Measurements from ENCODE around the gene EML5. TPM values are rescaled to one million over a fixed set of nuclear protein-coding genes. Genes with fewer than 3 reads are reported as not detected.

Gene EML5
- total and polyA plus RNA-seq, 7 experiments from 2014 or later: 0.40 to 6.4 (median 3.3) TPM

GRCh38 chr14:88835661-88836060, 42.9 kb upstream of the EML5 start:
- ATAC-seq (no peak), DNase-seq (no peak)
- POLR2A ChIA-PET: no interaction called here
- intact Hi-C loops (cut with micrococcal nuclease): no loop called here
- peaks cover 0 to 2% (median 0%) of the 10 kb centered on the region in 7 donors for H3K4me1 Mint-ChIP-seq
- Histone ChIP-seq H3K36me3 (ENCODE audit: control insufficient read depth in 2 of 3, insufficient read depth in 3 of 3, low read length in 3 of 3) (no peaks in the 10 kb centered on the region), H3K4me3 (ENCODE audit: low read length) (no peak overlapping the region), H3K27ac (ENCODE audit: low read depth, low read length) (no peak overlapping the region), H3K9me3 (ENCODE audit: control insufficient read depth in 2 of 3, low read length in 3 of 3) (no peaks in the 10 kb centered on the region), H3K27me3 (ENCODE audit: control insufficient read depth in 2 of 2, insufficient read depth in 2 of 2, low read length in 2 of 2) (no peaks in the 10 kb centered on the region), H3K4me1 (ENCODE audit: control insufficient read depth in 2 of 2, insufficient read depth in 2 of 2, low read length in 2 of 2) (no peaks in the 10 kb centered on the region)
- no peak overlapping the region for H3K27ac Mint-ChIP-seq
- no peaks in the 10 kb centered on the region for H3K9me3 Mint-ChIP-seq
- CTCF ChIA-PET: no interaction called here
- peaks cover 0 to 5% (median 0%) of the 10 kb centered on the region in 5 donors for H3K36me3 Mint-ChIP-seq
- H3K4me3 Mint-ChIP-seq: no peak overlapping the region
- H3K27me3 Mint-ChIP-seq: peaks cover 0 to 23% (median 12%) of the 10 kb centered on the region in 5 donors

GRCh38 chr14:88834883-88835431, 42.2 kb upstream of the EML5 start:
- no peaks in the 10 kb centered on the region for H3K4me1 ChIP-seq (ENCODE audit: control insufficient read depth in 2 of 2, insufficient read depth in 2 of 2, low read length in 2 of 2)
- peaks cover 0 to 23% (median 12%) of the 10 kb centered on the region in 5 donors for H3K27me3 Mint-ChIP-seq
- peaks cover 0 to 3% (median 0%) of the 10 kb centered on the region in 7 donors for H3K4me1 Mint-ChIP-seq
- no peak for ATAC-seq
- DNase-seq: no peak
- H3K9me3 Mint-ChIP-seq: no peaks in the 10 kb centered on the region
- no peak overlapping the region for H3K27ac ChIP-seq (ENCODE audit: low read depth, low read length)
- H3K27ac Mint-ChIP-seq: no peak overlapping the region
- no peak overlapping the region for H3K4me3 ChIP-seq (ENCODE audit: low read length)
- ChIA-PET POLR2A (no interaction called here), CTCF (no interaction called here)
- no peak overlapping the region for H3K4me3 Mint-ChIP-seq
- H3K9me3 ChIP-seq (ENCODE audit: control insufficient read depth in 2 of 3, low read length in 3 of 3): no peaks in the 10 kb centered on the region
- no peaks in the 10 kb centered on the region for H3K36me3 ChIP-seq (ENCODE audit: control insufficient read depth in 2 of 3, insufficient read depth in 3 of 3, low read length in 3 of 3)
- intact Hi-C loops (cut with micrococcal nuclease): no loop called here
- H3K27me3 ChIP-seq (ENCODE audit: control insufficient read depth in 2 of 2, insufficient read depth in 2 of 2, low read length in 2 of 2): no peaks in the 10 kb centered on the region
- H3K36me3 Mint-ChIP-seq: peaks cover 0 to 5% (median 0%) of the 10 kb centered on the region in 5 donors

GRCh38 chr14:88831284-88831683, 38.5 kb upstream of the EML5 start:
- ATAC-seq: no peak
- no peak overlapping the region for H3K27ac Mint-ChIP-seq
- peaks cover 0 to 3% (median 0%) of the 10 kb centered on the region in 7 donors for H3K4me1 Mint-ChIP-seq
- intact Hi-C loops (cut with micrococcal nuclease): no loop called here
- H3K9me3 Mint-ChIP-seq: no peaks in the 10 kb centered on the region
- no peak for DNase-seq
- Histone ChIP-seq H3K36me3 (ENCODE audit: control insufficient read depth in 2 of 3, insufficient read depth in 3 of 3, low read length in 3 of 3) (no peaks in the 10 kb centered on the region), H3K9me3 (ENCODE audit: control insufficient read depth in 2 of 3, low read length in 3 of 3) (no peaks in the 10 kb centered on the region), H3K4me3 (ENCODE audit: low read length) (no peak overlapping the region), H3K4me1 (ENCODE audit: control insufficient read depth in 2 of 2, insufficient read depth in 2 of 2, low read length in 2 of 2) (no peaks in the 10 kb centered on the region), H3K27me3 (ENCODE audit: control insufficient read depth in 2 of 2, insufficient read depth in 2 of 2, low read length in 2 of 2) (no peaks in the 10 kb centered on the region), H3K27ac (ENCODE audit: low read depth, low read length) (no peak overlapping the region)
- H3K27me3 Mint-ChIP-seq: peaks cover 0 to 26% (median 6%) of the 10 kb centered on the region in 5 donors
- H3K36me3 Mint-ChIP-seq: no peaks in the 10 kb centered on the region
- H3K4me3 Mint-ChIP-seq: no peak overlapping the region
- ChIA-PET POLR2A (no interaction called here), CTCF (no interaction called here)

GRCh38 chr14:88829685-88830302, 37.0 kb upstream of the EML5 start:
- Mint-ChIP-seq H3K27ac (no peak overlapping the region), H3K4me1 (peaks cover 0 to 11% (median 6%) of the 10 kb centered on the region in 7 donors), H3K4me3 (no peak overlapping the region), H3K27me3 (peaks cover 0 to 20% (median 6%) of the 10 kb centered on the region in 5 donors), H3K9me3 (no peaks in the 10 kb centered on the region), H3K36me3 (no peaks in the 10 kb centered on the region)
- CTCF ChIA-PET: no interaction called here
- POLR2A ChIA-PET: interaction anchor here (0.7 to 0.8 kb wide), 2 partner anchors 41 to 151 kb away, joined by 3 read pairs; no protein-coding TSS in a partner anchor
- Histone ChIP-seq H3K4me1 (ENCODE audit: control insufficient read depth in 2 of 2, insufficient read depth in 2 of 2, low read length in 2 of 2) (peaks cover 3 to 5% of the 10 kb centered on the region in 2 donors), H3K36me3 (ENCODE audit: control insufficient read depth in 2 of 3, insufficient read depth in 3 of 3, low read length in 3 of 3) (no peaks in the 10 kb centered on the region), H3K27me3 (ENCODE audit: control insufficient read depth in 2 of 2, insufficient read depth in 2 of 2, low read length in 2 of 2) (no peaks in the 10 kb centered on the region), H3K27ac (ENCODE audit: low read depth, low read length) (no peak overlapping the region), H3K9me3 (ENCODE audit: control insufficient read depth in 2 of 3, low read length in 3 of 3) (no peaks in the 10 kb centered on the region), H3K4me3 (ENCODE audit: low read length) (no peak overlapping the region)
- ATAC-seq (no peak), DNase-seq (no peak)
- intact Hi-C loops (cut with micrococcal nuclease): loop anchor here in 1 of 2 donors (10.0 kb wide), 1 partner anchor 835 kb away; the partner anchor contains the start of gene GALC

GRCh38 chr14:88829188-88829587, 36.4 kb upstream of the EML5 start:
- peaks cover 5 to 6% of the 10 kb centered on the region in 2 donors for H3K4me1 ChIP-seq (ENCODE audit: control insufficient read depth in 2 of 2, insufficient read depth in 2 of 2, low read length in 2 of 2)
- ChIA-PET POLR2A (no interaction called here), CTCF (no interaction called here)
- no peak overlapping the region for H3K4me3 ChIP-seq (ENCODE audit: low read length)
- peaks cover 0 to 13% (median 7%) of the 10 kb centered on the region in 7 donors for H3K4me1 Mint-ChIP-seq
- no peak overlapping the region for H3K27ac ChIP-seq (ENCODE audit: low read depth, low read length)
- intact Hi-C loops (cut with micrococcal nuclease): loop anchor here in 1 of 2 donors (10.0 kb wide), 1 partner anchor 834 kb away; the partner anchor contains the start of gene GALC
- no peak for ATAC-seq
- no peaks in the 10 kb centered on the region for H3K27me3 ChIP-seq (ENCODE audit: control insufficient read depth in 2 of 2, insufficient read depth in 2 of 2, low read length in 2 of 2)
- H3K36me3 Mint-ChIP-seq: no peaks in the 10 kb centered on the region
- H3K27ac Mint-ChIP-seq: no peak overlapping the region
- H3K9me3 ChIP-seq (ENCODE audit: control insufficient read depth in 2 of 3, low read length in 3 of 3): no peaks in the 10 kb centered on the region
- no peaks in the 10 kb centered on the region for H3K9me3 Mint-ChIP-seq
- H3K27me3 Mint-ChIP-seq: peaks cover 0 to 18% (median 6%) of the 10 kb centered on the region in 5 donors
- H3K36me3 ChIP-seq (ENCODE audit: control insufficient read depth in 2 of 3, insufficient read depth in 3 of 3, low read length in 3 of 3): no peaks in the 10 kb centered on the region
- H3K4me3 Mint-ChIP-seq: no peak overlapping the region
- no peak for DNase-seq

GRCh38 chr14:88825503-88825902, 32.8 kb upstream of the EML5 start:
- POLR2A ChIA-PET: interaction anchor here (0.9 to 2.3 kb wide), 3 partner anchors 9 to 1506 kb away, joined by 3 to 30 read pairs (median 3); partner anchors contain the start of gene EML5
- intact Hi-C loops (cut with micrococcal nuclease): loop anchor here (2.0 to 10.0 kb wide), 3 partner anchors 263 to 1505 kb away; partner anchors contain the start of genes GALC (in 1 of the 2), NRDE2 (in 1 of the 2) and ZC3H14 (in 1 of the 2)
- ATAC-seq: no peak

More at GRCh38 chr14:88825503-88825902, 32.8 kb upstream of the EML5 start:
- Mint-ChIP-seq H3K4me1 (peaks cover 0 to 16% (median 11%) of the 10 kb centered on the region in 7 donors), H3K27me3 (peaks cover 0 to 22% (median 0%) of the 10 kb centered on the region in 5 donors), H3K4me3 (peak overlapping the region; percentile 72 to 98 (median 85)), H3K27ac (peak overlapping the region in 3 of 9 donors; percentile 2 to 99 (median 99)), H3K9me3 (no peaks in the 10 kb centered on the region), H3K36me3 (no peaks in the 10 kb centered on the region)
- Histone ChIP-seq H3K27me3 (ENCODE audit: control insufficient read depth in 2 of 2, insufficient read depth in 2 of 2, low read length in 2 of 2) (no peaks in the 10 kb centered on the region), H3K9me3 (ENCODE audit: control insufficient read depth in 2 of 3, low read length in 3 of 3) (no peaks in the 10 kb centered on the region), H3K4me1 (ENCODE audit: control insufficient read depth in 2 of 2, insufficient read depth in 2 of 2, low read length in 2 of 2) (peaks cover 5 to 6% of the 10 kb centered on the region in 2 donors), H3K4me3 (ENCODE audit: low read length) (no peak overlapping the region), H3K36me3 (ENCODE audit: control insufficient read depth in 2 of 3, insufficient read depth in 3 of 3, low read length in 3 of 3) (no peaks in the 10 kb centered on the region), H3K27ac (ENCODE audit: low read depth, low read length) (no peak overlapping the region)
- DNase-seq: no peak
- CTCF ChIA-PET: interaction anchor here (1.4 kb wide), 1 partner anchor 34 kb away, joined by 4 read pairs; no protein-coding TSS in a partner anchor

Measured in naive thymus-derived CD4-positive, alpha-beta T cell (primary cell).